ENCODE results near the gene IGSF23.

Gene IGSF23

DNA sequence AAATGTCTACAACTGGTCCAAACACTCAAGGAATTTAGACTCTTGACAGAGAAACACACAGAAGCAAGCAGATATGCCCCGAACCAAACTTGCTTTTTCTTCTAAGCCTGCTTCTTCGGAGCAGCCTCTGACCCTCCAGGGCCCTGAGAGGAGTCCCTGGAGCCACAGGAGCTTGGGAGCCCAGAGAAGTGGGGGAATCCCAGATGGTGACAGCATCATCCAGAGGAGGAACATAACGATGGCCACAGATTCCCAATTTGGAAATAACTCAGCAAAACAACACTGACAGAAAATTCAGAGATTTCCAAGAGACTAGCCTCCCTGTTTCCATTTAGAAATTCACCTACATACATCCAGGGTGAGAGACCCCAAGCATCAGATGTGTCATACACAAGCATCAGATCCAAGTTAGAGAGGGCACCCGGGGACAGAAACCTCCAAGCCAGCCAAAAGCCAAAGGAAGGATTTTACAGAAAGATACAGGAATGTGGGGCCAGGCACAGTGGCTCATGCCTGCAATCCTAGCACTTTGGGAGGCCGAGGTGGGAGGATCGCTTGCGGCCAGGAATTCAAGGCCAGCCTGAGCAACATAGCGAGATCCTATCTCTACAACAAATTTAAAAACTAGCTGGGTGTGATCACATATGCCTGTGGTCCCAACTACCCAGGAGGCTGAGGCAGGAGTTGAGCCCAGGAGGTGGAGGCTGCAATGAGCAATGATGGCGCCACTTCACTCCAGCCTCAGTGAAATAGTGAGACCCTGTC, 28.3 kb downstream of the IGSF23 start:
- DNase-seq (ENCODE audit: low read depth in 2 of 2) = no peak

DNA sequence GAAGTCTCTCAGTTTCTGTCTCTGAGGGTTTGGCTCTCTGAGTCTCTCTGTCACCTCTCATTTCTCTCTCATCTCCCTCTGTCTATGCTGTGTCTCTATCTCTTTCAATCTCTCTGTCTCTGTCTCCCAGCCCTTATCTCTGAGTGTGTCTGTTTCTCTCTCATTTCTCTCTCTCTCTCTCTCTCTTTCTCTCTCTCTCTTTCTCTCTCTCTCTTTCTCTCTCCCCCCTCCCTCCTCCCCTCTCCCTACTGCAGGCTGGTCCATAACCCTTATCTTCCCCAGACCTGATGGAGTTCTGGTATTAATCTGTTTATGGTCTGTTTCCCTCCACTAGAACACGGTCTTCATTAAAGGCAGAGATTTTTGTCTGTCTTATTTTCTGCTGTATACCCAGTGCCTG, 29.0 kb downstream of the IGSF23 start:
- DNase-seq (ENCODE audit: low read depth in 2 of 2) = no peak

- DNase-seq (ENCODE audit: low read depth in 2 of 2) = peak in 1 of 2 experiments; percentile 33
Measured at GRCh38 chr19:44643605-44644401, 30.4 kb downstream of the IGSF23 start, which contains the start of gene PVR. TSS of gene PVR (plus strand) at chr19:44643910. CDS start at chr19:44644097, 187 bp downstream.

- no peak for DNase-seq (ENCODE audit: low read depth in 2 of 2)
Measured at GRCh38 chr19:44644402-44645016, 31.1 kb downstream of the IGSF23 start.

GRCh38 chr19:44645407-44646048, 32.2 kb downstream of the IGSF23 start:
- DNase-seq (ENCODE audit: low read depth in 2 of 2) = no peak

DNA sequence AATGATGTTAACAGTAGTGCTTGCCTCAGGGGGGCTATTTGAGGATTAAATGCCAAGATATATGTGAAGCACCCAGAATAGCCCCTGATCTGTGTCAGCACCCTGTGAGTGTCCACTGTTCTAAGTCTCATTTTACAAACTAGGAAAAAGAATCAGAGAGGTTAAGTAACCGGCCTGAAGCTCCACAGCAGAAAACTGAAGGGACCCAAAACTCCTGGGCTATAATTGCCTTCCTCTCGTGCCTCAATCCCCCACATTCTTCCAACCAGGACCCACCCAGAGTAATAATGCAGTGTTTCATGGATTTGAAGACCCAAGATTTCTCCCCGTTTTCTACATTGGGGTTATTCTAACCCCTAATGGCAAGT, 32.7 kb downstream of the IGSF23 start:
- DNase-seq (ENCODE audit: low read depth in 2 of 2) = no peak

GRCh38 chr19:44647144-44647543, 33.8 kb downstream of the IGSF23 start:
- no peak for DNase-seq (ENCODE audit: low read depth in 2 of 2)

- no peak for DNase-seq (ENCODE audit: low read depth in 2 of 2)
Measured at GRCh38 chr19:44648631-44649251, 35.4 kb downstream of the IGSF23 start.

GRCh38 chr19:44649578-44650145, 36.3 kb downstream of the IGSF23 start:
- DNase-seq (ENCODE audit: low read depth in 2 of 2) = no peak

GRCh38 chr19:44653343-44653742, 40.0 kb downstream of the IGSF23 start:
- DNase-seq (ENCODE audit: low read depth in 2 of 2) = no peak

DNA sequence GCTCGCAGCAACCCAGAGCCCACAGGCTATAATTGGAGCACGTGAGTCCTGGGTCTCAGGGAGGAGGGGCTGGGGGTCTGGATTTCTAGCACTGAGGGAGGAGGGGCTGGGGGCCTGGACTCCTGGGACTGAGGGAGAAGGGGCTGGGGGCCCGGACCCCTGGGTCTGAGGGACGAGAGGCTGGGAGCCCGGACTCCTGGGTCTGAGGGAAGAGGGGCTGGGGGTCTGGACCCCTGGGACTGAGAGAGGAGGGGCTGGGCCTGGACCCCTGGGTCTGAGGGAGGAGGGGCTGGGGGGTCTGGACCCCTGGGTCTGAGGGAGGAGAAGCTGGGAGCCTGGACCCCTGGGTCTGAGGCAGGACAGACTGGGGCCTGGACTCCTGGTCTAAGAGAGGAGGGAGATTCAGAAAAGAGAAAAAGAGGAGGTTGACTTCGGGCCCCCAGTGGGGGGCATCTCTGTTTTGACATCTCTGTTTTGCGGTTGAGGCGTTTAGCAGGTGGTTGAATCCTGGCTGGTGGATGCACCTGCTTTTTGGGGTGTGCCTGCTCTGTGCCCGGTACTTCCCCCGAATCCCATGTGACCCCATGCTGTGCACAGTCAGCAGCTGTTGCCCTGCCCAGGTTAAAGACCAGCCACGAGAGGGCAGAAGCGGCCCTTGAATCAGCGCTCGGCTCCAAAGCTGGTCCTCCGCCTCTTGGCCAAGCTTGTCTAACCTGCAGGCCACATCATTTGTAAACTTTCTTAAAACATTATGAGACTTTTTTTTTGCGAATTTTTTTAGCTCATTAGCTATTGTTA, 40.8 kb downstream of the IGSF23 start:
- no peak for DNase-seq (ENCODE audit: low read depth in 2 of 2)

DNA sequence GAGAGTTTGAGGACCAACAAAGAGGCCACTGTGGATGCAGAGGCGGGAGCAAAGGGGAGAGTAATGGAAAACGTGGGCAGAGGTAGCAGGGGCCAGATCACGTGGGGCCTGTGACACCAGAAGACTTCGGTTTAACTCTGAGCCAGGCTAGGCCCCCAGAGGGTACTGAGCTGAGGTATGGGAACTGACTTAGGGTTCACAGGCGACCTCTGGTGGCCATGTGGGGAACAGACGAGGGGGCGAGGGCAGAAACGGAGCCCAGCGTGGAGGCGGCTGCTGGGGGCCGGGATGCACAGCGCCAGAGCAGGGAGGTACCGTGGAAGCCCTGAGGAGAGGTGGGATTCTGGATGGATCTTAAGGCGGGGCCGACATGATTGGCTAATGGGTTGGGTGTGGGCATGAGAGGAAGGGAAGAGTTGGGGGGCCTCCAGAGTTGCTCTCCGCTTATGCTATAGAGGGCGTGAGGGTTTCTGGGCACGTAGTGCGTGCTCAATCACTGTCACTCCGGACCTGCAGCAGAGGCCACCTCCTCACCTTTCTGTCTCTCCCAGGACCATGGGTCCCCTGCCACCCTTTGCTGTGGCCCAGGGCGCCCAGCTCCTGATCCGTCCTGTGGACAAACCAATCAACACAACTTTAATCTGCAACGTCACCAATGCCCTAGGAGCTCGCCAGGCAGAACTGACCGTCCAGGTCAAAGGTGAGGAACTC, 44.0 kb downstream of the IGSF23 start:
- peak; percentile 53 to 57 for DNase-seq (ENCODE audit: low read depth in 2 of 2)

- DNase-seq (ENCODE audit: low read depth in 2 of 2) = no peak
Measured at GRCh38 chr19:44658069-44658733, 44.8 kb downstream of the IGSF23 start.

DNA sequence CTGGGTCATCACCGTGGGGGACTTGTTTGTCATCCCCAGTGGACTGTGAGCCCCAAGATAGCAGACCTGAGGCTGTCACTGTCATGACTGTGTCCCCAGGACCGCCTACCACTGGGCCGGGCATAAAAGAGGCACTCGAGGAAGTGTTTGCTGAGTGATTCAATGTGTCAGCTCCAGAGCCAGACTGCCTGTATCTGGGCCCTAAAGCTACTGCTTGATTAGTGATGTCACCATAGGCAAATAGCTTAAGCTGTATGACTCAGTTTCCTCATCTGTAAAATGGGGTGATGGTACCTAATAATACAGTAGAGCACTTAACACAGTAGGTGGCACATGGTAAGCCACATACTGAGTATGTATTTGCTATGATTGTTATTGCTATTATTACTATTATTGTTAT, 46.7 kb downstream of the IGSF23 start:
- no peak for DNase-seq (ENCODE audit: low read depth in 2 of 2)

DNA sequence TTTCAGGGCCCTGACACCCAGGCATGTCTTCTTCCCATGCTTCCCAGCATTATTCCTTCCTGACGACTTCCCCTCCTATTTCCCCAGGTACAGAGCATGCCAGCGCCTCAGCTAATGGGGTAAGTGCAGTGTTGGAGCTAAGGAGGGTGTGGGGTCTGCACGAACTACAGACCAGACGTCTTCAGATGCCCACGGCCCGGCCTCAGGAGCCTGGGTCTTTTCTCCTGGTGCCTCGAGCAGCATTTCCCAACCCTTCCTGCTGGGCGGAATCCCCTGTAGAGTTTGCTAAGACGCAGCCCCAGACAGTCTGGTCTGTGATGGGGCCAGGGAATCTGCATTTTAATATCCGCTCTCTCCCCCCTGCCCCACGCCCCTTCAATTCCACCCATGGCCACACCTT, 47.8 kb downstream of the IGSF23 start:
- no peak for DNase-seq (ENCODE audit: low read depth in 2 of 2)

GRCh38 chr19:44661904-44662303, 48.5 kb downstream of the IGSF23 start:
- no peak for DNase-seq (ENCODE audit: low read depth in 2 of 2)

DNA sequence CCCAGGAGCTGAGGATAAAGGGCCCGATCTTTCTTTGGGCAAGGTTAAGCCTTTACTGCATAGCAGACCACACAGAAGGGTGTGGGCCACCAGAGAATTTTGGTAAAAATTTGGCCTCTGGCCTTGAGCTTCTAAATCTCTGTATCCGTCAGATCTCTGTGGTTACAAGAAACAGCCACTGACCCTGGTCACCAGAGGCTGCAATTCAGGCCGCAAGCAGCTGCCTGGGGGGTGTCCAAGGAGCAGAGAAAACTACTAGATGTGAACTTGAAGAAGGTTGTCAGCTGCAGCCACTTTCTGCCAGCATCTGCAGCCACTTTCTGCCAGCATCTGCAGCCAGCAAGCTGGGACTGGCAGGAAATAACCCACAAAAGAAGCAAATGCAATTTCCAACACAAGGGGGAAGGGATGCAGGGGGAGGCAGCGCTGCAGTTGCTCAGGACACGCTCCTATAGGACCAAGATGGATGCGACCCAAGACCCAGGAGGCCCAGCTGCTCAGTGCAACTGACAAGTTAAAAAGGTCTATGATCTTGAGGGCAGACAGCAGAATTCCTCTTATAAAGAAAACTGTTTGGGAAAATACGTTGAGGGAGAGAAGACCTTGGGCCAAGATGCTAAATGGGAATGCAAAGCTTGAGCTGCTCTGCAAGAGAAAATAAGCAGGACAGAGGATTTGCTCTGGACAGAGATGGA, 49.5 kb downstream of the IGSF23 start:
- no peak for DNase-seq (ENCODE audit: low read depth in 2 of 2)

DNA sequence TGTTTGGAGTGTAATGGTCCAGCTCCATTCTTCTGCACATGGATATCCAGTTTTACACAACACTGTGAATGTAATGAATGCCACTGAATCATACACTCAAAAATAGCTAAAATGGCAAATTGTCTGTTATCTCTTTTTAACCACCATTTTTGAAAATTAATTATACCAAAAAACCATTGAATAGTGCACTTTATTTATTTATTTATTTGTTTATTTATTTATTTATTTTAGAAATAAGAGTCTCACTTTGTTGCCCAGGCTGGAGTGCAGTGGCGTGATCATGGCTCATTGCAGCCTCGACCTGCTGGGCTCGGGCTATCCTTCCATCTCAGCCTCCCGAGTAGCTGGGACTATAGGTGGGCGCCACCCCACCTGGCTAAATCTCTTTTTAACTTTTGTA, 50.6 kb downstream of the IGSF23 start:
- no peak for DNase-seq (ENCODE audit: low read depth in 2 of 2)

DNA sequence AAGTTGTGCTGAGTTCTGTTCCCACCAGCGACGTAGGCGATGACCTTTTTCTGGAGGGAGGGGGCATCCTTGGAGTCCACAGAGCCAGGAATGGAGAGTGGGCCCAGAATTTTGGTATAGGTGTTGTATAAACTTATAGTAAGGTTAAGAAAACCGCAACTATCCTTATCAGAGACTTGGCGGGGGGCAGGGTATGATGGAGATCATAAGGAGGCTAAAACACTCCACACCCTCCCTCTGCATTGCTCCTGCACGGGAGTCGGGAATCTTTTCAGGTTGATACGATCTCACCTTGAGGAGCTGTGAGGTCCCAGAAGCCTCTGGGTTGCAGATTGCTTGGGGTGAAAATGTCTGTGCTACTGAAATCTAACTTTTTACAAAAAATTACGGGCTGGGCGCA, 51.6 kb downstream of the IGSF23 start:
- no peak for DNase-seq (ENCODE audit: low read depth in 2 of 2)

All from fibroblast of skin of left quadriceps (primary cell).